Bone marrow (tissue), 2 donors: ENCODE measurements around the gene GPRASP2.
"Not testable (repeated sequence)": the region's sequence is repeated elsewhere in the genome, so short reads cannot be mapped to it uniquely, and the experiment has no call there.

Experiments
- DNase-seq, 2 donors: peaks; one replicate each; lab custom pipeline; 2025; lab: John Stamatoyannopoulos, UW

Gene GPRASP2

DNA sequence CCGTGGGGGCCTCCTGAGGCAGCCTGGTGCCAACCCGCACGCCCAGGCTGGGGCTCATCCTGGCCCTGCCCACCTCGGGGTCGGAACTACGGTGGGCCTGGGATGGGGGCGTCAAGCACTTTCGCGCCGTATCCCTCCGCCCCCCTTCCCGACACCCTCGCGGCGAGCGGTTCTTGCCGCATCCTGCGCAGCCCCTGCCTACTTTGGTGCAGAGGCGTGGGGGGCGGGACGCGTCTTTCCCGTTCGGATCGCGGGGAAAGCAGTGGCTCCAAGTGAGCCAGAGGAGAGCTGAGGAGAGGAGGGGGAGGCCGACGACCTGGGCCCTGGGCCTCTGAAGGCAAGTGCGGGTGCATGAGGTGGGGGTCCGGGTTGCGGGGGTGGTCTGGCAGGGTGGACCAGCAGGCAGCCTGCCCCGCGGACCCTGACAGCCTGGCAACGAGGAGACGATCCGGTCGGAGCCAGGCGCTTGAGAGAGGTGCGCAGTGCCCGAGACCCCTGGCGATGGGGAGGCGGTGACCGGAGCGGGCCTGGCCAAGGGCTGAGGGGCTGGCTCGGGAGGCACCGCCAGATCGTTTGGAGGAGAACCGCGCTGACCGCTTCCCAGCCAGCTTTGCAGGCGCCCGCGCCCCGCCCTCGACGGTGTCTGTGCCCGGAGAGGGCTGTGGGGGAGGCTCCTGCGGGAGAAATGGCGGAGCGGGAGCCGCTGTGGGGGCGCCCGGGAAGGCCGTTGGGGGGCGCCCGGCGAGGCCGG is at the start of gene GPRASP2:
Gene GPRASP2 (plus strand): TSS at position 233 of the 751 bp plus-strand sequence. CDS start 2,422 bp downstream, outside the sequence.
- DNase-seq = no peak

- not testable (repeated sequence) for DNase-seq
Measured at GRCh38 chrX:102663820-102664219, 48.4 kb upstream of the GPRASP2 start.

DNA sequence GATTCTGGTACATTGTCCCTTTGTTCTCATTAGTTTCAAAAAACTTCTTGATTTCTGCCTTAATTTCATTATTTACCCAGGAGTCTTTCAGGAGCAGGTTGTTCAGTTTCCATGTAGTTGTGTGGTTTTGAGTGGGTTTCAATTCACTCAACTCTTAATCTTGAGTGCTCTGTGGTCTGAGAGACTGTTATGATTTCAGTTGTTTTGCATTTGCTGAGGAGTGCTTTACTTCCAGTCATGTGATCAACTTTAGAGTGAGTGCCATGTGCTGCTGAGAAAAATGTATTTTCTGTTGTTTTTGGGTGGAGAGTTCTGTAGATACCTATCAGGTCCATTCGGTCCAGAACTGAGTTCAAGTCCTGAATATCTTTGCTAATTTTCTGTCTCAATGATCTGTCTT is 45.2 kb upstream of the GPRASP2 start:
- DNase-seq = not testable (repeated sequence)

DNA sequence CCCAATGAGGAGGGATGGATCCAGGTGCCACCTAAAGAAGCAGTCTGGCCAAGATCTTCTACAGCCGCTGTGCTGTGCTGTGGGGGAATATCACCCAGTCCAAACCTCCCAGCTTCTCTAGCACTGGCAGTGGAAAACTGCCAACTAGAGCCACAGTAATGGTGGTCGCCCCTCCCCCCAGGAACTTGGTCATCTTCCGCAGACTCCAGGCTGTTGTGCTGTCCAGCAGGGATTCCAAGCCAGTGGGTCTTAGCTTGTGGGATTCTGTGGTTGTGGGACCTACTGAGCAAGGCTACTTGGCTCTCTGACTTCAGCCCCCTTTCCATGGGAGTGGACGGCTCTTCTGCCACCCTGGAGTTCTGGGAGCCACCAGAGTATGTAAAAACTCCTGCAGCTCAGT is 42.7 kb upstream of the GPRASP2 start:
- no peak for DNase-seq

DNA sequence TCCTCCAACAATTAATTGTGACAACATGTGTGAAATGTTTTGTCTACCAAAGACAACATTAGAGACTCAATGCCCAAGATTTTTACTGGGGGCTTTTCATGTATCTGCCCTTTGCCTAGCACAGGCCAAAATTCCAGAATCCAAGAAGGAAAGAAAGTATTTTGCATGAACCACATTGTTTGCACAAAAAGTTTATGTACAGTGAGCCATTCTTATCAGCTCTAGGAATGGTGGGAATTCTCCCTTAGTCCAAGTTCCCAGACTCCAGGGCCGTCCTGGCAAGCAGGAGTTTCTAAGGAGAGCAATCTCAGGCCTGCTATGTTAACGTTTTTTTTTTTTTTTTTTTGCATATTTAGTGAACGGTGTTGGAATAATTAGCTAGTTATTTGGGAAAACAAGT is 39.4 kb upstream of the GPRASP2 start:
- no peak for DNase-seq

DNA sequence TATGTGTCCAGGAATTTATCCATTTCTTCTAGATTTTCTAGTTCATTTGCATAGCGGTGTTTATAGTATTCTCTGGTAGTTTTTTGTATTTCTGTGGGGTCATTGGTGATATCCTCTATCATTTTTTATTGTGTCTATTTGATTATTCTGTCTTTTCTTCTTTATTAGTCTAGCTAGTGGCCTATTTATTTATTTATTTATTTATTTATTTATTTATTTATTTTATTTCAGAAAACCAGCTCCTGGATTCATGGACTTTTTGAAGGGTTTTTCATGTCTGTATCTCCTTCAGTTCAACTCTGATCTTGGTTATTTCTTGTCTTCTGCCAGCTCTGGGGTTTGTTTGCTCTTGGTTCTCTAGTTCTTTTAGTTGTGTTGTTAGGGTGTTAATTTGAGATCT is 34.8 kb upstream of the GPRASP2 start:
- DNase-seq = not testable (repeated sequence)

- no peak for DNase-seq
Measured at GRCh38 chrX:102684772-102685520, 27.3 kb upstream of the GPRASP2 start.

- no peak for DNase-seq
Measured at GRCh38 chrX:102694749-102695148, 17.5 kb upstream of the GPRASP2 start.

DNA sequence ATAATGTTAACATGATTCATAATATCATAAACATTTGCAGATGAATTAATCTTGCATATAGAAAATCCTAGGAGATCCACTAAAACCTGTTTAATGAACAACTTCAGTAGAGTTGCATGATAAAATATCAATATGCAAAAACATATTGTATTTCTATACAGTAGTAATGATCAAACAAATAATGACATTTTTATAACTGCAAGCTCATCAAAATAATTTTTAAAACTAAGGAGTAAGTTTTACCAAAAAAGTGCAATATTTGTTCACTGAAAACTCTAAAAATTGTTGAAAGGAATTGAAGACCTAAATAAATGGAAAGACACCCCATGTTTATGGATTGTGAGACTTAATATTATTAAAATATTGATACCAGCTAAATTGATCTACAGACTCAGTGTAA is 15.9 kb upstream of the GPRASP2 start:
- no peak for DNase-seq

- no peak for DNase-seq
Measured at GRCh38 chrX:102697494-102697893, 14.8 kb upstream of the GPRASP2 start.

GRCh38 chrX:102708900-102709299 is 3.3 kb upstream of the GPRASP2 start:
- no peak for DNase-seq

- no peak for DNase-seq
Measured at GRCh38 chrX:102711872-102712215, 404 bp upstream of the GPRASP2 start.

DNA sequence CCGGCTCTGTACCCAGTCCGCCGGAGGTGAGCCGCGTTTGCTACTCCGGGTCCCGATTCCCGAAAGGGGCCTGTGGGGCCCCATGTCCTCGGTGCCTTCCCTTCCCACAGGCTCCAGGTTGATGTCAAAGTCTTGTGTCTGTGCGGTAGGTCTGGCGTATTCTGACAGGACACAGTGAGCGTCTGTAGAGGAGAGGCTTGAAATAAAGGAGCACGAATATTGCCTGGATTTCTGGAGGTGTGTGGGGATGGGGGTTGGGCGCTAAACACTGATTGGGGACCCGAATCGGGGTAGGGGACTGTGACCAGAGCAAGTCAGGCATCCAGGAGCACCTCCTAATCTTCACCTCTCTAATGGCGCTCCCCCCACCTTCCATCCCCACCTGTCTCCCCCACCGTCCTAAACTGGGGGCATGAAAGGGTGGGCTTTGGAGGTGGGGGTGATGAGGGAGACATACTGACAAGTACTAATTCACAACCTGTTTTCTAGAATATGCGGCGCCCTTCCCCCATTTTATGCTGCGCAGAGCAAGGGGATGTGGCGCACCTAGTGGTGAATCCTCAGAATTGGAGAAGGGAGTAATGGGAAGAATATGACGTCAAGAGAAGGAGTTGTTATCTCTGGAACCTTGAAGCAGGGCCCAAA is 855 bp downstream of the GPRASP2 start:
- no peak for DNase-seq

- no peak for DNase-seq
Measured at GRCh38 chrX:102714994-102715393, 2.7 kb downstream of the GPRASP2 start.

DNA sequence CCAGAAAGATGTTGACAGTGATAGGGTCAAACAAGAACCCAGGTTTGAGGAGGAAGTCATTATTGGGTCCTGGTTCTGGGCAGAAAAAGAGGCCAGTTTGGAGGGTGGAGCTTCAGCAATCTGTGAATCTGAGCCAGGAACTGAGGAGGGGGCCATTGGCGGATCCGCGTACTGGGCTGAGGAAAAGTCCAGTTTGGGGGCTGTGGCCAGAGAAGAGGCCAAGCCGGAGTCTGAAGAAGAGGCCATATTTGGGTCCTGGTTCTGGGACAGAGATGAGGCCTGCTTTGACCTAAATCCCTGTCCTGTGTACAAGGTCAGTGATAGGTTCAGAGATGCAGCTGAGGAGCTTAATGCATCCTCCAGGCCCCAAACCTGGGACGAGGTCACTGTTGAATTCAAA is 3.7 kb downstream of the GPRASP2 start:
- DNase-seq = no peak

DNA sequence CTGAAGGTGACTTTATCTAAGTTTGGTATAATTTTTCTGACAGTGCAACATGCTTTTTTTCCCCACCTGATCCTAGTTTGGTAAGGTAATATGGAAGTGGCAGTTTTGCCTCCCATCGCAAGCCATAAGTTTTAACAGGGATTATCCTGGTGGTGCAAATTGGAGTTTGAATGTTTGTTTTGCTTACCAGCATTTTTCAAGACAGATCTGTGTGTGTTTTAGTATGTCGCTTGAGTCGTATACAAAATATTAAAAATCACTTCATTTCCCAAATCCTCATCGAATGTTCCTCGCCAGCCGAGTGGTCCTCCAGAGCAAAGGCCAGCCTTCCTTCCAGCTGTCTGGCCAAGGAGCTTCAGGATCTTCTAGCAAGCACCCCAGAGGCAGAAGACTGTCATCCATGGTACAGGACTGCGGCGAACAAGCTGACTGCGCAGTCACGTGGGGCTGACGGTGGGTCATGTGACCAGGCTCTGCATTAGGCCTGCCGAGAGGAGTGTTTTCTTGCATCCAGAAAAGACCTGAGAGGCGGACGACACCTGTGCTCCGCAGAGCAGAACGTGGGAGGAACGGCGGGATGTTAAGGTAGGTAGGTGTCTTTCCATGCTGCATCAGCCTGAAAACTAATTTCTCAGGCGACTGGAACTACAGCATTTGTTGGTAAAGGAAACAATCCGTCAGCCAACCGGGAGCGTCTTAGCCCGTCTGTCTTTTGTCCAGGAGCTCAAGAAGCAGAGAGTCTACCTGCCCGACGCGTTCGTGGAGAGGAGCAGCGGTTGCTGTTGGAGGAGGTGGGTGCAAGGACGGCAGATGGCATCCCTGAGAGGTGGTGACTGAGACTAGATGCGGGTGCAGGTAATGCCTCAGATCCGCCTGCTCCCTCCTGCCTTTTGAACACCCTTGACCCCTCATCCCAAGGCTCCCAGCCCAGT is 8.3 kb downstream of the GPRASP2 start, which contains the start of gene GPRASP3:
Gene GPRASP3 (plus strand): TSS at position 507 of the 932 bp plus-strand sequence. CDS start 28,253 bp downstream, outside the sequence.
- peak in 1 of 2 donors; percentile 0 for DNase-seq

GRCh38 chrX:102721169-102721506 is 8.9 kb downstream of the GPRASP2 start:
- not testable (repeated sequence) for DNase-seq

DNA sequence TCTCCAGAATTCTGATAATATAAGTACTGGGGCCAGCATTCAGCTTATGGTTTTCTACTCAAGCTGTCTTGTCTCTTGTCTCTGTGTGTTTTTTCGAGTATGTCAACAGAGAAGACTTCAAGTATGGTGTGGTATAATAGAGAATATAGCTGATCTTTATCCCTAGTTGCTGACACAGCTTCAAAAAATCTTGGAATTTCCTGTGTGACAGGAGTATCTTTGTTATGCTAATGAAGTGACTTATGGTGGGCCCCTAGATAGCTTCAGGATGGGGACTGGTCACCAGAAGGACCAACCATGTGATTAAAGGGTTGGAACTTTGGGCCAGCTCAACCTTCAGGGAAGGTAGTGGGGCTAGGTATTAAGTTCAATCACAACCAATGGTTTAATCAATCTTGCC is 11.2 kb downstream of the GPRASP2 start:
- DNase-seq = no peak

- DNase-seq = no peak
Measured at GRCh38 chrX:102727761-102728160, 15.5 kb downstream of the GPRASP2 start.

- DNase-seq = no peak
Measured at GRCh38 chrX:102728646-102729045, 16.4 kb downstream of the GPRASP2 start.

- DNase-seq = no peak
Measured at GRCh38 chrX:102739657-102740056, 27.4 kb downstream of the GPRASP2 start.

GRCh38 chrX:102744307-102744706 is 32.1 kb downstream of the GPRASP2 start:
- no peak for DNase-seq
